Ammon's horn (tissue), 1 donor: Measurements from ENCODE around the gene CC2D1A.
"Not testable (repeated sequence)": the region's sequence is repeated elsewhere in the genome, so short reads cannot be mapped to it uniquely, and the experiment has no call there.

Experiments used
- DNase-seq: peaks from one replicate; pipeline ENCODE4 v3.0.0-alpha.2; 2016; ENCODE audit warnings: low spot score

The CC2D1A gene

DNA sequence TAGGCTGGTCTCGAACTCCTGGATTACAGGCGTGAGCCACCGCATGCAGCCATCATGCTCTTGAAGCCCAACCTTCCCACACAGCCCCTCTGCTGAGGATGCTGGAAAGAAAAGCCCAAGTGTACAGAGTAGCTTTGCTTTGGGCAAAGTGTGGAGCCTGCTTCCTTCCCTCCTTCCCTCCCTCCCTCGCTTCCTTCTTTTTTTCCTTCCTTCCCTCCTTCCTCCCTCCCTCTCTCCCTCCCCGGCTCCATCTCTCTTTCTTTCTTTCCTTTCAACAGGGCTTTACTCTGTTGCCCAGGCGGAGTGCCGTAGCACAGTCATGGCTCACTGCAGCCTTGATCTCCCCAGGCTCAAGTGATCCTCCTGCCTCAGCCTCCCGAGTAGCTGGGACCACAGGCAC lies 2.7 kb downstream of the CC2D1A start:
- DNase-seq, result no peak

DNA sequence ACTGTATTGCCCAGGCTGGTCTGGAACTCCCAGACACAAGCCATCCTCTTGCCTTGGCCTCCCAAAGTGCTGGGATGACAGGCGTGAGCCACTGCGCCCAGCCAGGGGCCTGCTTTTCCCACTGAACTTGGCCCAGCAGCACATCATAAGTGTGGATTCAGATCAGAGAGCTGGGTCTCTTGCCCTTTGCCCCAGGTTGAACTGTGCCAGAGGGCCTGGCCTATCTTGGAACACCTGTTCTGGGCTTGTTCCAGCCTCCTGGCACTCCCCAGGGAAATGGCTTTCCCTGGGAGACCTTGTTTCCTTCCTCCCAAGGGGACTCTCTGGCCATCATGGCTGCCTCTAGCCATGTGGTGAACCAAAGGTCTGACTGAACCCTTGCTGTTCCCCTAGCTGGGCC lies 3.4 kb downstream of the CC2D1A start:
- no peak for DNase-seq

DNA sequence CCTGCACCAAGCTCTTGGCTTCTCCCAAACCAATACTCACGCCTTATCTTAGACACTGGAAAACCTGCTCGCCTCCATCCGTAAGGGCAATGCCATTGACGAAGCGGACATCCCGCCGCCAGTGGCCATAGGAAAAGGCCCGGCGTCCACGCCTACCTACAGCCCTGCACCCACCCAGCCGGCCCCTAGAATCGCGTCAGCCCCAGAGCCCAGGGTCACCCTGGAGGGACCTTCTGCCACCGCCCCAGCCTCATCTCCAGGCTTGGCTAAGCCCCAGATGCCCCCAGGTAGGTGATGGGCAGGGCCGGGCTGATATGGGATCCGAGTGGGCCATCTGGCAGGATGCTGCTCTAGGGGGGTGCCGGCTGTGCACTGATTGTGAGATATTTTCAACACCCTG lies 7.4 kb downstream of the CC2D1A start:
- no peak for DNase-seq

DNA sequence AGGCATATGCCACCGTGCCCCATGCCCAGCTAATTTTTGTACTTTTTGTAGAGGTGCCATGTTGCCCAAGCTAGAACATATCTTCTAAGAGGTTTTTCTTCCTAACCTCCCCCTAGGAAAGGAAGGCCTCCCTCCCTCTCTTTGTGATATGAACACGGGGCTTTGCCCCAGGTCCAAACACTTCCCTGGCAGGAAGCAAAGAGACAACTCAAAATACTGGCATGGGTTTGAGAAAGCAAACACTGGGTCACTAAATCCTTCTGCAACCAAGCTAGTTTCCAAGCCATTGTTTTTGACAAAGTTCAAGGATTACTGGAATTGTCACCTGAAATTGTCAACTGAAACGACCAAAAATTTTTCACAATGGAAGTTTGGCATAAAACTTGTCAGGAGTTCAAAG lies 8.8 kb downstream of the CC2D1A start:
- no peak for DNase-seq

DNA sequence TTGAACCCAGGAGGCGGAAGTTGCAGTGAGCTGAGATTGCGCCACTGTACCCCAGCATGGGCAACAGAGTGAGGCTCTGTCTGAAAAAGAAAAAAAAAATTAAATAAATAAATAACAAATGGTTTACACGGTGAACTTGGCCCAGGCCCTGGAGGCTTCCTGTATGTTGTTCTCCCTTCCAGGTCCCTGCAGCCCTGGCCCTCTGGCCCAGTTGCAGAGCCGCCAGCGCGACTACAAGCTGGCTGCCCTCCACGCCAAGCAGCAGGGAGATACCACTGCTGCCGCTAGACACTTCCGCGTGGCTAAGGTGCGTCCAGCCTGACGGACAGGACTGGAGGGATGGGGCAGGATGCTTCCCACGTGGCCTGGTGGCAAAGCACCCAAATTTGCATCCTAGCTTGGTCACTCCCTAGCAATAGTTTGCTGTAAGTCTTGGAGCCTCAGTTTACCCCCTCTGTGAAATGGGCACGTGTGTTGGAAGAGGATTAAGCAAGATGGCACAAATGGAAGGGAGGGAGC lies 11.9 kb downstream of the CC2D1A start:
- DNase-seq, result no peak

DNA sequence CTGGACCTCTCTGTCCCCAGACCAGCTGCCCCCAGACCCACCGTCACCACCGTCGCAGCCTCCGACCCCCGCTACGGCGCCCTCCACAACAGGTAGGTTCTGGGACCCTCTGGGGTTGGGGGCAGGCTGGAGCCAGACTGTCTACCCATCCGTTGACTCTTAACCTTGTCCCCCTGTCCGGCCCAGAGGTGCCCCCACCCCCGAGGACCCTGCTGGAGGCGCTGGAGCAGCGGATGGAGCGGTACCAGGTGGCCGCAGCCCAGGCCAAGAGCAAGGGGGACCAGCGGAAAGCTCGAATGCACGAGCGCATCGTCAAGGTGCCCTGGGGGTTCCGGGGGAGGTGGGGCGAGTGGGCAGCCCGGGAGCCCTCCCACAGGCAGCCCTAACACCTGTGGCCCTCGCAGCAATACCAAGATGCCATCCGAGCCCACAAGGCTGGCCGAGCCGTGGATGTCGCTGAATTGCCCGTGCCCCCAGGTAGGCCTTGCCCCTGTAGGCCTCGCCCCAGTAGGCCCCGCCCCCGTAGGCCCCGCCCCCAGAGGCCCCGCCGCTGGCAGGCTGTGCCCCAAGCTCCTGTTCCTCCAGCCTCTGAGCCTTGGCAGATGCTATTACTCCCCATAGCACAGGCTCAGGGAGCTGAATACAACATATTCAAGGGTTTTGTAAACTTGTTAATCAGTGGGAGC lies 12.9 kb downstream of the CC2D1A start:
- no peak for DNase-seq

DNA sequence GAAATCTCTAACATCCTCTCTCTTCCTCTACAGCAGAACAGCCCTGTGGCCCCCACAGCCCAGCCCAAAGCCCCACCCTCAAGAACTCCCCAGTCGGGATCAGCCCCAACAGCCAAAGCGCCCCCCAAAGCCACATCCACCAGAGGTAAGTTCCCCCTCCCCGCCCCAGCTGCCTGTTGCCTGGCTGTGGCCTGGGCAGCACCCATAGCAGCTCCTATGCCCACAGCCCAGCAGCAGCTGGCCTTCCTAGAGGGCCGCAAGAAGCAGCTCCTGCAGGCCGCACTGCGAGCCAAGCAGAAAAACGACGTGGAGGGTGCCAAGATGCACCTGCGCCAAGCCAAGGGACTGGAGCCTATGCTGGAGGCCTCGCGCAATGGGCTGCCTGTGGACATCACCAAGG lies 14.5 kb downstream of the CC2D1A start:
- DNase-seq, result no peak

DNA sequence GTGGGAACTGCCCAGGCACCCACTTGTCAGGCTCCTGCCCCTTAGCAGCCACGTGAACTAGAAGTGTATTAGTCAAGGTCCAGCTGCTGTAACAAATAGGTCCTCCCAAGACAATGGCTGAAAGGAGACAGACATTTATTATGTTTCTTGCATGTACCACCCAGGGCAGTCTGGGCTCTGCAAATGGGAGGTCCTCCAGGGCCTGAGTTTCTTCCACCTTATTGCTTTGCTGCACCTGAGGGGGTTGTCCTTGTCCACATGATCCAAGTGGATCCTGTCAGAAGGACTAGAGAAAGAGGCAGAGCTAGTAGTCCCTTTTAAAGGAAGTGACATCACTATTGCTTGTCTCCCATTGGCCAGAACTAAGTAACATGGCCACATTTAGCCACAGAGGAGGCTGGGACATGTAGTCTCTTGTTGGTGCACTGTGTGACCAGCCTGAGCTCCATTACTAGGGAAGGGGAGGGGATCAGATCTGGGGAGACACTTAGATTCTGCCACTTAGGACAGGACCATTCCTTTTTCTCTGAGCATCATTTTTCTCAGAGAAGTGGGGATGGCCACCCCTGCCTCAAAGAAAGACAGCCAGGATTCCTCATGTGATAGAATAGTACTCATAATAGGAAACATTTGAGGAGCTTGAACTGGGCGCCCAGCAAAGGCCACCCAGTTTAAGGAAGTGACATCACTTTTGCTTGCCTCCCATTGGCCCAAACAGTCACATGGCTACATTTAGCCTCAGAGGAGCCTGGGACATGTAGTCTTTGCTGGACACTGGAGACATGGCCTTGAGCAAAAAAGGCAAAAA lies 15.1 kb downstream of the CC2D1A start:
- peak; percentile 53 for DNase-seq

DNA sequence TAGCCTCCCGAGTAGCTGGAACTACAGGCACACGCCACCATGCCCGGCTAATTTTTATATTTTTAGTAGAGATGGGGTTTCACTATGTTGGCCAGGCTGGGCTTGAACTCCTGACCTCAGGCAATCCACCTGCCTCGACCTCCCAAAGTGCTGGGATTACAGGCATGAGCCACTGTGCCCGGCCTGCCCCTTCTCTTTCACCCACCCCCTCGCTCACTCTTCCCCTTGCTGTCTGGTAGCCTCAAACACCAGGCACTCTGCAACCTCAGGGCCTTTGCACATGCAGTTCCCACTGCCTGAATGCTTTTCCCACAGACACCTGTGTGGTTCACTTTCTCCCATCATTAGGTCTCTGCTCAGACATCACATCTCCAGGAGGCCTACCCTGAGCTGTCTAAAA lies 16.1 kb downstream of the CC2D1A start:
- DNase-seq, result not testable (repeated sequence)

DNA sequence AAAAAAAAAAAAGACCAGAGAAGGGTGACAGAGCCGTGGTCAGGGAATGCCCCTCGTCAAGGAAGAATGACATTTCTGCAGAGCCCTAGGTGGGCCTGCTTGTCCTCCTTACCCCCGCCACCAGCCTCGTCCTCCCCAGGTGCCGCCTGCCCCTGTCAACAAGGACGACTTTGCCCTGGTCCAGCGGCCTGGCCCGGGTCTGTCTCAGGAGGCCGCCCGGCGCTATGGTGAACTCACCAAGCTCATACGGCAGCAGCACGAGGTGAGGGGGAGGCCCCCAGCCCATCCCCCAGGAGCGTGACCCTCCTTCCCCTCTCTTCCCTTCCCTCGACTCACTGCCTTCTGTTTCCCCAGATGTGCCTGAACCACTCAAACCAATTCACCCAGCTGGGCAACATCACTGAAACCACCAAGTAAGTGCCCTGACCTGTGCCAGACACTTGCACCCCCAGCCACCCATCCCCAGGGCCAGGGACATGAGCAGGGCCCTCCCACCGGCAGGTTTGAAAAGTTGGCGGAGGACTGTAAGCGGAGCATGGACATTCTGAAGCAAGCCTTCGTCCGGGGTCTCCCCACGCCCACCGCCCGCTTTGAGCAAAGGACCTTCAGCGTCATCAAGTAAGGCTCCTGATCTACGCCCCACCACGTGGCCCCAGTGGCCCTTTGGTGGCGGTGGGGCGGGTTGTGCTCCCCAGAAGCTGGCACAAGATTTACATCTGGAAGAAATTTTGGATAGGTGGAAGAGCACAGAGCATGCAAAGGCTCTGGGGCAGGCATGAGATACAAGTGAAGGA lies 17.4 kb downstream of the CC2D1A start:
- DNase-seq, result no peak

DNA sequence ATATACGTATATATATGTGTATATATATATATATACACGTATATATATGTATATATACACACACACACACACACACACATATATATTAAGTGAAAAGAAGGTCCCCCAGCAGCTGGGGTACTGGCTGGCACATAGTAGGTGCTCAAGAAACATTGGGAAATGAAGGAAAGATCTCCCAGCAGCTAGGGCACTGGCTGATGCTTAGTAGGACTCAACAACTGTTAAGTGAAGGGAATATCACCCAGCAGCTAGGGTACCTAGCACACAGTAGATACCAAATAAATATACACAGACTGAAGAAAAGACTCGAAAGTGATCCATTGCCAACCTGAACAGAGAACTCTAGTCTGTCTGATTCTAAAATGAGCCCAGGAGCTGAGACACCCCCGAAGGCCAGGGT lies 20.0 kb downstream of the CC2D1A start:
- DNase-seq, result no peak

DNA sequence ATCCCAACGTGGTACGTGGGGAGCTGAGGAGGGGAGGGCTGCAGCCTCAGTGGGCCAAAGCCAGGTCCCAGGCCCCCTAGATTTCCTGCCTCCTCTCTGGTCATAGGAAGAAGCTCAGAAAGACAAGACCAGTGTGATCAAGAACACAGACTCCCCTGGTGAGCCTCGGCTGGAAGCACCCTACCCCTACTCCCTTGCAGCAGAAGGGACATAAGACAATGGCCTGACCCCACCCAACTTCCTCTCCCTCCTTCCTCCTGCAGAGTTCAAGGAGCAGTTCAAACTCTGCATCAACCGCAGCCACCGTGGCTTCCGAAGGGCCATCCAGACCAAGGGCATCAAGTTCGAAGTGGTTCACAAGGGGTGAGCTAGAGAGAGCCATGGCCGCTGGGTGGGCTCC lies 20.7 kb downstream of the CC2D1A start:
- no peak for DNase-seq

DNA sequence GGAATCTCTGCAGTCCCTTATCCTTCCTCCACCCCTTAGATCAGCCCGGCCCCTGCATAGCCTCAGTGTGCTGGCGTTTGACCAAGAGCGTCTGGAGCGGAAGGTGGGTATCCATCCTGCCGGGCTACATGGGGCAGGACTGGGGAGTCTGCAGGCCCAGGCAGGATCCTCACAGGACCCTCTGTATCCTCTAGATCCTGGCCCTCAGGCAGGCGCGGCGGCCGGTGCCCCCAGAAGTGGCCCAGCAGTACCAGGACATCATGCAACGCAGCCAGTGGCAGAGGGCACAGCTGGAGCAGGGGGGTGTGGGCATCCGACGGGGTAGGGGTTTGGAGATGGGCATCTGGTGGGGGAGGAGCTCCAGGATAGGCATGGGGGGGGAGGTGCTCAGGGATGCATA lies 23.3 kb downstream of the CC2D1A start:
- DNase-seq, result no peak

DNA sequence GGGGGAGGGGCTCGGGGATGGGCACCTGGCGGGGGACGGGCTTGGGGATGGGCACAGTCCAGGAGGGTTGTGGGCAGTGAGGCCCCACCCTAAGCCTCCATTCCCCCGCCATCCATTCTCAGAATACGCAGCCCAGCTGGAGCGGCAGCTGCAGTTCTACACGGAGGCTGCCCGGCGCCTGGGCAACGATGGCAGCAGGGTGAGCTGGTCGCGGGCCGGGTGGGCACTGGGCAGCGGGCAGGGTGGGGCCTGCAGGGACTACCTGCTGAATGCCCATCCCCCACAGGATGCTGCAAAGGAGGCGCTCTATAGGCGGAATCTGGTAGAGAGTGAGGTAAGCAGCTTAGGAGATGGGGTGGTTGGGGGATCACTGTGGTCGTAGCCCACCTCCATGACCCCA lies 24.0 kb downstream of the CC2D1A start:
- no peak for DNase-seq

DNA sequence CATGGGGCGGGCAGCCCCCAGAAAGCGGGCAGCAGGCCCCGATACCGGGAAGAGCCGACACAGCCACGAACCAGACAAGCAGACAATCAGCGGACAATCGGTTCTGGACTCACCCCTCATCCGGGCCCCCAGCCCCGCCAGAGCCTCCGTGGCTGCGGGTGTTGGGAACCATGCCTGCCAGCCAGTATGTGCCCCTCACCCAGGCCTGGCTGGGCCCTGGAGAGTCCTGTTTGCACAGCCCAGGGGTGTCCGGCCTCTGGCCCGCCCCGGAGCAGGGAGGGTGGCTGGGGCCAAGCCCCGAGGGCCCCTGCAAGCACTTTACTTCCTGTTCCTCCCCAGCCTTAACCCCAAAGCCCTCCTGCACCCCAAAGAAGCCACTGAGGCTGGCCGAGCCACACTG lies 24.4 kb downstream of the CC2D1A start:
- no peak for DNase-seq

DNA sequence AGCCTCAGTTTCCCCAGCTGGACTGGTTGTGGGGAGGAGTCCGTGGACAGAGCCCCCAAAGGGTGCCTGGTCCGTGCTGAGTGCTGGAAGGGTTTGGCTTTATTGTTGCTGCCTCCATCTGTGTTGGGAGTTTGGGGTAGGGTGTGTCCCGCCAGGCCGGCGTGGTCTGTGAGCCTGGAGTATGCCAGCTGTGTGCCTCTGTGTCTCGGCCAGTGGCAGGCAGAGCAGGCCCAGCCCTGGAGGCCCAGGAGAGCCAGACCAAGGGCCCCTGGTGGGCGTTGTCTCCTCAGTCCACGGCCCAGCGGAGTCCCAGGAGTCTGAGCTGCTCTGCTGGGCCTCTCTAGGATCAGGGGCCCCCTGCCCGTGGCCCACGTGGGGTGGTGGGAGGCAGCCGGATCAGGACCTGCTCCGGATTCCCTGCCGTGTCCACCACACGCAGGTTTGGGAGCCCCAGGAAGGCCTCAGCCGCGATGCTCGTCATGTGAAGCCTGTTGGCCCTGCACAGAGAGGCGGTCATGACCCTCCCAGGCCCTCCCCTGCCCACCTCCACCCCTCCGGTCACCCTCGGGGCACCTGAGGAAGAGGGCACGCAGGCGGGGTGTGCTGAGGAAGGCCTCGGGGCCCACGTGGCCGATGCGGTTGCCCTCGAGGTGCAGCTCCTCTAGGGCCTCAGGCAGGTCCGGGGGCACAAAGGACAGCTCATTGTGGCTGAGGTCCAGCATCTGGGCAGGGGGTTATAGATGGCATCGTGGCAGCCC lies 25.6 kb downstream of the CC2D1A start:
- DNase-seq, result no peak

DNA sequence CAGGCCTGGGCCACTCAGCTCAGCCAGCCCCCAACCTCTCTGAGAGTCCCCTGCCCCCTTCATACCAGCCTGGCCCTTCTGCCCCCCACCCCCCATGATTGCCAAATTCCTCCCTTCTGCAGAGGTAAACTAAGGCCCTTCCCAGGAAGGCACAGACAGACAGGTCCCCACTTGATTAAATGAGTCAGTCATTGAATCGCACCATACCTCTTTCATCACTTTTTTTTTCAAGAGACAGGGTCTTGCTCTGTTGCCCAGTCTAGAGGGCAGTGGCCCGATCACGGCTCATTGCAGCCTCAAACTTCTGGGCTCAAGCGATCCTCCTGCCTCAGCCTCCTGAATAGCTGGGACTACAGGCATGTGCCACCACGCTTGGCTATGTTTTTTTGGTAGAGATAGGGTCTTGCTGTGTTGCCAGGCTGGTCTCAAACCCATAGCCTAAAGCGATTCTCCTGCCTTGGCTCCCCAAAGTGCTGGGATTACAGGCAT lies 26.2 kb downstream of the CC2D1A start:
- DNase-seq, result no peak

DNA sequence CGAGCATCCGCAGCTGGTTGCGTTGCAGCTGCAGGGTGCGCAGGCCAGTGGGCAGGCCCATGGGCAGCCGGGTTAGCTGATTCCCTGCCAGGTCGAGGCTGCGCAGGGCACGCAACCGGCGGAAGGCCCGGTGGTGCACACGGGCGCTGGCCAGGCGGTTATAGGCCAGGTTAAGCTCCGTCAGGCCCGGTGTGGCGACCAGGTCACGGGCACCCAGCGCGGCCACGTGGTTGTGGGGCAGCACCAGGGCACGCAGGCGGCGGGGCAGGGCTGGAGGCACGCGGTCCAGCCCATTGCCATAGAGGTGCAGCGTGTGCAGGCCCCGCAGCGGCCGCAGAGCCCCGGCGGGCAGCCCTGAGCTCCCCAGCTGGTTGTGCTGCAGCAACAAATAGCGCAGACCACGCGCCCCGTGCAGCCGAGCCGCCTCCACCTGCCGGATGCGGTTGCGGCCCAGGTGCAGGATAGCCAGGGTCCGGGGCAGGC lies 27.0 kb downstream of the CC2D1A start:
- no peak for DNase-seq

DNA sequence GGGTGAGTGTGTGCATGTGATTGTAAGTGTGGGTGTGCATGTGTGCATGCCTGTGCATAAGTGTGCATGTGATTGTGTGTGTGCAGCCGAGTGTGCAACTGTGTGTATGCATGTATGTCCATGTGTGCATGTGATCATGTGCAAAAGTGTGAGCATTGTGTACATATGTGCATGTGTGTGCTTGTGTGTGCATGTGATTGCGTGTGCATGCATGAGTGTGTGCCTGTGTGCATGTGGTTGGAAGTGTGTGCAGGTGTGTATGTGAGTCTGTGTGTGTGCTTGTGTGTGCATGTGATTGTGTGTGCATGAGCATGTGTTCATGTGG lies 28.7 kb downstream of the CC2D1A start:
- no peak for DNase-seq

DNA sequence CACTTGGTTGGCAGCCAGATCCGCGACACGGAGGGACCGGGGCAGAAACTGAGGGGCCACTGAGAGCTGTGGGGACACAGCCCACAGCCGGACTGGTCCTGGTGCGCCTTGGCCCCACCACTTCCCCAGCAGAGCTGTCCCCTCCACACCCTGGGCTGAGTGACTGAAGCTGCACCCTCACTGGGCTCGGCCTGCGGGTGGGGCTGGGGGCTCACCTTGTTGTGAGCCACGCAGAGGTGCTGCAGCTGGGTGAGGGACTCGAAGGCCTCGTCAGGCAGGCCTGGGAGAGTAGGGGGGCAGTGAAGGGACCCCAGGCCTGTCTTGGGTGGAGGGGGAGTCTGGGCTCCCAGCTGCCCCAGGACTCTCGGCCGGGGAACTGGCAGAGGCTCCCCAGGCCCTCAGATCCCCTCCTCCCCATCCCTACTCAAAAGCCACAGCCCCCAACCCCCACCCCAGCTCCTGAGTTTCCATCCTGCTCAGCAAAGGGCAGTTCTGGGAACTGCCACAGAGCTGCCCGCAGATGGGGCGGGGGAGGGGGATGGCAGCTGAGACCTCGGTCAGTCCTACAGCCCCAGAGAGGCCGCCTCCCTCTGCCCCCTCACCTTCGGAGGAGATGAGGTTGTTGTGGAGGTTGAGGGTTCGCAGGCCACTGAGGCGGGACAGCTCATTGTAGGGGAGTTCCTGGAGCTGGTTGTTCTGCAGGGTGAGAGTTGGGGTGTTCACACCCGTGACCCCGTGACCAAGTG lies 29.9 kb downstream of the CC2D1A start:
- no peak for DNase-seq
